K562 (cell line): ENCODE measurements around the gene CABP2. TPM values are rescaled to one million over a fixed set of nuclear protein-coding genes. Genes with fewer than 3 reads are reported as not detected.

Experiments used
- ATAC-seq: fragments of 200-7000 bp; cut with Tn5 transposase; 3 replicates; pipeline ENCODE4 v1.9.1; 2020; ENCODE audit warnings: moderate library complexity
- BruUV-seq: library from RNA; stranded (reverse); fragments of 400-500 nt; replicated peaks from 2 replicates; lab custom pipeline; 2021; lab: Mats Ljungman, UMichigan
- CTCF ChIA-PET: fragments of 300-600 bp; formaldehyde crosslinking; extraction: SDS; loops from one replicate; lab custom pipeline; 2021; ENCODE audit warnings: low intra/inter-chr PET ratio; lab: Yijun Ruan, JAX
- POLR2A ChIA-PET: fragments of 300-600, 350-650 bp; sonication (Branson Sonifier 250); formaldehyde crosslinking; extraction: SDS; loops from one replicate; lab custom pipeline; 2021; ENCODE audit warnings: antibody characterized with exemption, inconsistent platforms; lab: Yijun Ruan, JAX
- DNase-seq, 4 experiments: peaks; one replicate each; pipeline versions ENCODE4 v3.0.0 to v3.0.0-alpha.2; 2011 to 2018; ENCODE audit warnings: low spot score in 3 of 4, mixed read lengths in 3 of 4; ENCODE audit errors: extremely low read depth in 1 of 4
- FAIRE-seq: peaks from 2 replicates; lab custom pipeline; 2011; peaks lifted over from hg19 to GRCh38; lab: Jason Lieb, UNC
- H2AFZ ChIP-seq: 2 replicates; pipeline ENCODE4 v1.6.0; 2011; ENCODE audit warnings: low read depth, low read length, control low read depth, inconsistent platforms
- H3K27ac ChIP-seq: fragments of 200-600 bp; 3 replicates; pipeline ENCODE4 v1.8.0; 2011; ENCODE audit warnings: low read depth, mild to moderate bottlenecking, control low read depth, inconsistent platforms, low read length, moderate library complexity, mixed read lengths; ENCODE audit errors: extremely low read depth
- H3K27me3 ChIP-seq, 2 experiments: fragments of 300-600 bp in 1 of 2; 2 replicates in 1 of 2; 3 replicates in 1 of 2; pipeline versions ENCODE4 v1.6.0 to v1.8.0; 2011; ENCODE audit warnings: inconsistent platforms in 2 of 2, low read length in 2 of 2, mild to moderate bottlenecking in 1 of 2, mixed read lengths in 1 of 2, moderate library complexity in 1 of 2; ENCODE audit not compliant: control insufficient read depth in 2 of 2, insufficient read depth in 2 of 2
- H3K36me3 ChIP-seq: fragments of 300-600 bp; 3 replicates; pipeline ENCODE4 v1.8.0; 2011; ENCODE audit warnings: mild to moderate bottlenecking, low read length, inconsistent platforms; ENCODE audit not compliant: control insufficient read depth, insufficient read depth
- H3K4me1 ChIP-seq, 2 experiments: fragments of 200-600 bp in 1 of 2; replicated peaks in 1 of 2; 2 replicates in 1 of 2; 3 replicates in 1 of 2; pipeline versions ENCODE4 v1.5.1 to v1.8.0; 2011; ENCODE audit warnings: inconsistent platforms in 2 of 2, low read length in 2 of 2, mild to moderate bottlenecking in 1 of 2, mixed read lengths in 1 of 2, moderate library complexity in 1 of 2; ENCODE audit not compliant: control insufficient read depth in 2 of 2, insufficient read depth in 2 of 2
- H3K4me2 ChIP-seq: 2 replicates; pipeline ENCODE4 v1.6.1; 2011; ENCODE audit warnings: low read length, control low read depth, inconsistent platforms, mixed read lengths; ENCODE audit not compliant: insufficient read depth
- H3K4me3 ChIP-seq: fragments of 200-600 bp; sonication (generic), shearing (Covaris generic); 2 replicates; pipeline ENCODE4 v1.5.1; 2016; ENCODE audit warnings: control low read depth, inconsistent platforms
- H3K79me2 ChIP-seq: fragments of 200-600 bp; 3 replicates; pipeline ENCODE4 v1.8.0; 2011; ENCODE audit warnings: low read length, inconsistent platforms; ENCODE audit not compliant: control insufficient read depth, insufficient read depth
- H3K9ac ChIP-seq, 2 experiments: 2 replicates each; pipeline versions ENCODE4 v1.6.0 to v1.6.1; 2011; ENCODE audit warnings: low read depth in 2 of 2, low read length in 2 of 2, control low read depth in 1 of 2, inconsistent platforms in 1 of 2, mild to moderate bottlenecking in 1 of 2, mixed read lengths in 1 of 2; ENCODE audit not compliant: insufficient read depth in 1 of 2
- H3K9me1 ChIP-seq: one replicate; pipeline ENCODE4 v1.6.0; 2011; ENCODE audit warnings: inconsistent platforms, mild to moderate bottlenecking, low read length, moderate library complexity; ENCODE audit not compliant: control insufficient read depth, insufficient read depth
- H3K9me3 ChIP-seq: replicated peaks from 2 replicates; pipeline ENCODE4 v1.5.1; 2011; ENCODE audit warnings: low read depth, low read length, inconsistent platforms; ENCODE audit not compliant: control insufficient read depth, insufficient read depth
- H4K20me1 ChIP-seq: replicated peaks from 2 replicates; pipeline ENCODE4 v1.6.1; 2011; ENCODE audit warnings: low read length, inconsistent platforms, mixed read lengths; ENCODE audit not compliant: control insufficient read depth, insufficient read depth
- DNMT1 ChIP-seq: fragments of 450-650 bp; IDR thresholded peaks from 2 replicates; pipeline ENCODE4 v1.6.1; 2016; ENCODE audit warnings: antibody characterized with exemption, mild to moderate bottlenecking
- ETV5 ChIP-seq: sonication (generic); formaldehyde crosslinking; IDR thresholded peaks from 2 replicates; pipeline ENCODE4 v1.4.0; 2020; ENCODE audit warnings: low read depth, mild to moderate bottlenecking, missing genetic modification reagents
- HLTF ChIP-seq: fragments of 450-650 bp; IDR thresholded peaks from 2 replicates; pipeline ENCODE4 v1.6.1; 2016
- ILF3 ChIP-seq: fragments of 450-650 bp; IDR thresholded peaks from 2 replicates; pipeline ENCODE4 v1.6.1; 2018; ENCODE audit warnings: antibody characterized with exemption, mild to moderate bottlenecking, moderate library complexity, borderline replicate concordance
- KAT8 ChIP-seq: fragments of 450-650 bp; IDR thresholded peaks from 2 replicates; pipeline ENCODE4 v1.6.1; 2016; ENCODE audit warnings: low read depth, mild to moderate bottlenecking
- MCM3 ChIP-seq: fragments of 450-650 bp; IDR thresholded peaks from 2 replicates; pipeline ENCODE4 v1.6.1; 2016
- NCOR1 ChIP-seq: fragments of 450-650 bp; IDR thresholded peaks from 2 replicates; pipeline ENCODE4 v1.6.1; 2016; ENCODE audit warnings: mild to moderate bottlenecking, moderate library complexity
- NFYB ChIP-seq: IDR thresholded peaks from 2 replicates; pipeline ENCODE4 v1.6.1; 2011; ENCODE audit warnings: mild to moderate bottlenecking, moderate library complexity; ENCODE audit not compliant: insufficient read length; ENCODE audit errors: extremely low read depth
- NR1H2 ChIP-seq: sonication (generic); formaldehyde crosslinking; IDR thresholded peaks from 2 replicates; pipeline ENCODE4 v1.4.0; 2020; ENCODE audit warnings: mild to moderate bottlenecking, missing genetic modification reagents
- SIX5 ChIP-seq, 2 experiments: IDR thresholded peaks; 2 replicates each; pipeline ENCODE4 v1.6.1; 2011; ENCODE audit warnings: low read length in 2 of 2, borderline replicate concordance in 1 of 2, low read depth in 1 of 2, mild to moderate bottlenecking in 1 of 2, moderate library complexity in 1 of 2; ENCODE audit not compliant: insufficient read depth in 1 of 2
- SMARCA4 ChIP-seq: fragments of 450-650 bp; IDR thresholded peaks from 2 replicates; pipeline ENCODE4 v1.6.1; 2016
- SNIP1 ChIP-seq: fragments of 450-650 bp; IDR thresholded peaks from 2 replicates; pipeline ENCODE4 v1.7.1; 2017; ENCODE audit warnings: low read depth, mild to moderate bottlenecking
- ZC3H8 ChIP-seq: fragments of 450-650 bp; IDR thresholded peaks from 2 replicates; pipeline ENCODE4 v1.6.1; 2017
- ZEB2 ChIP-seq: fragments of 450-650 bp; IDR thresholded peaks from 2 replicates; pipeline ENCODE4 v1.6.1; 2016
- ZFP36 ChIP-seq: fragments of 150-350 bp; IDR thresholded peaks from 2 replicates; pipeline ENCODE4 v1.6.1; 2018; ENCODE audit warnings: low read length, low read depth; ENCODE audit not compliant: partially characterized antibody
- ZNF408 ChIP-seq: fragments of 250-450 bp; sonication (Bioruptor Pico); IDR thresholded peaks from 2 replicates; pipeline ENCODE4 v1.4.0; 2020; ENCODE audit warnings: low read depth, mild to moderate bottlenecking, moderate library complexity
- ZNF644 ChIP-seq: fragments of 200-800 bp; sonication (Bioruptor generic); IDR thresholded peaks from 2 replicates; pipeline ENCODE4 v1.6.1; 2016; ENCODE audit warnings: low read depth, missing genetic modification characterization, missing compliant biosample characterization
- WGBS: fragments of 100-300 bp; shearing (Covaris generic); methylation state at CpG from one replicate; pipeline ENCODE4 v1.1.6; 2016; ENCODE audit warnings: low coverage, mixed read lengths; ENCODE audit not compliant: insufficient coverage; ENCODE audit errors: missing lambda C conversion rate; 5-methylcytosine and 5-hydroxymethylcytosine counted together
- in situ Hi-C: fragments of 300-500 bp; cut with MboI; formaldehyde crosslinking; loops from 4 replicates; pipeline ENCODE4 v1.15.0; 2018; ENCODE audit warnings: inconsistent platforms, mixed read lengths
- intact Hi-C: fragments of 100-400 bp; cut with micrococcal nuclease; formaldehyde crosslinking; loops from 2 replicates; pipeline ENCODE4 v1.14.2; 2022
- polyA plus RNA-seq, 8 experiments: library from polyadenylated mRNA; depleted of rRNA in 4 of 8; stranded (reverse) in 5 of 8; unstranded in 3 of 8; fragments of >200 nt; fragmentation: Nextera tagmentation in 2 of 8; fragmentation: Illumina TruSeq in 1 of 8; extraction: Ambion mirVana in 2 of 8; extraction: Trizol in 1 of 8; gene quantifications; 2 replicates each; pipeline versions ENCODE4 v1.2.1 to v1.2.3, GENCODE V29; 2011 to 2014; ENCODE audit warnings: inconsistent platforms in 1 of 8, missing spikeins in 1 of 8
- total RNA-seq, 7 experiments: library from RNA; depleted of rRNA in 6 of 7; stranded (reverse); fragments of >200 nt in 6 of 7; fragmentation: Illumina TruSeq in 2 of 7; extraction: Trizol in 2 of 7; gene quantifications; 2 replicates each; pipeline versions ENCODE4 v1.2.1 to v1.2.3, GENCODE V29; 2011 to 2021; ENCODE audit warnings: low replicate concordance in 1 of 7
- TF ChIP-seq, protein P1 (sequence below), 3 experiments: IDR thresholded peaks in 2 of 3; conservative IDR thresholded peaks in 1 of 3; 2 replicates each; pipeline ENCODE4 v1.5.1; 2011 to 2012; ENCODE audit warnings: low read length in 3 of 3, mild to moderate bottlenecking in 3 of 3, control low read depth in 2 of 3, improper control_type of control experiment in 1 of 3, inconsistent platforms in 1 of 3, low read depth in 1 of 3, mixed read lengths in 1 of 3, moderate library complexity in 1 of 3; ENCODE audit not compliant: insufficient read depth in 2 of 3
- TF ChIP-seq, protein P2 (sequence below): sonication (generic); formaldehyde crosslinking; IDR thresholded peaks from 2 replicates; pipeline ENCODE4 v1.8.0; 2022; ENCODE audit warnings: mild to moderate bottlenecking, low read depth, missing genetic modification reagents
- TF ChIP-seq, protein P3 (sequence below), 2 experiments: fragments of 450-650 bp; IDR thresholded peaks; 2 replicates each; pipeline ENCODE4 v1.6.1; 2016

CABP2 gene
- total and polyA plus RNA-seq, 9 of the 15 experiments (the other 6 are each of a cell fraction or from before 2014, with no cell fraction given): not detected

DNA sequence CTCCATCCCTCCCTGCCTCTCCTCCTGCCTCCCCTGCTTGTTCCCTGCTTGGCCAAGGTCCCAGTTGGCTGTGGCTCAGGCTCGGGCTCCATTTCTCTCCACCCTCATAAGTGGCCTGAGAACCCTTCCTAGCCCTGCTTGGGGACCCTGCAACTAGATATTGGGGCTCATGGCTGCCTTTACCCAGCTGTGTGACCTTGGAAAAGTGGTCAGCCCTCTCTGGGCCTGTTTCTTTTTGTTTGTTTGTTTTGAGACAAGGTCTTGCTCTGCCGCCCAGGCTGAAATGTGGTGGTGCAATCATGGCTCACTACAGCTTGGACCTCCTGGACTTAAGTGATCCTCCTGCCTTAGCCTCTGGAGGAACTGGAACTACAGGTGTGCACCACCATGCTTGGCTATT, 20.3 kb upstream of the CABP2 start (continued):
- TF ChIP-seq SIX5 (IDR thresholded peaks at IDR 0.05; ENCODE audit: borderline replicate concordance in 1 of 2, insufficient read depth in 1 of 2, low read depth in 1 of 2, low read length in 2 of 2) (no peak), ZFP36 (peak; percentile 68), ZEB2 (no peak), ILF3 (no peak), KAT8 (no peak)
- TF ChIP-seq, protein P1, sequence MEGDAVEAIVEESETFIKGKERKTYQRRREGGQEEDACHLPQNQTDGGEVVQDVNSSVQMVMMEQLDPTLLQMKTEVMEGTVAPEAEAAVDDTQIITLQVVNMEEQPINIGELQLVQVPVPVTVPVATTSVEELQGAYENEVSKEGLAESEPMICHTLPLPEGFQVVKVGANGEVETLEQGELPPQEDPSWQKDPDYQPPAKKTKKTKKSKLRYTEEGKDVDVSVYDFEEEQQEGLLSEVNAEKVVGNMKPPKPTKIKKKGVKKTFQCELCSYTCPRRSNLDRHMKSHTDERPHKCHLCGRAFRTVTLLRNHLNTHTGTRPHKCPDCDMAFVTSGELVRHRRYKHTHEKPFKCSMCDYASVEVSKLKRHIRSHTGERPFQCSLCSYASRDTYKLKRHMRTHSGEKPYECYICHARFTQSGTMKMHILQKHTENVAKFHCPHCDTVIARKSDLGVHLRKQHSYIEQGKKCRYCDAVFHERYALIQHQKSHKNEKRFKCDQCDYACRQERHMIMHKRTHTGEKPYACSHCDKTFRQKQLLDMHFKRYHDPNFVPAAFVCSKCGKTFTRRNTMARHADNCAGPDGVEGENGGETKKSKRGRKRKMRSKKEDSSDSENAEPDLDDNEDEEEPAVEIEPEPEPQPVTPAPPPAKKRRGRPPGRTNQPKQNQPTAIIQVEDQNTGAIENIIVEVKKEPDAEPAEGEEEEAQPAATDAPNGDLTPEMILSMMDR (IDR thresholded peaks at IDR 0.05 in 2 of 3, conservative IDR thresholded peaks at IDR 0.05 in 1 of 3; ENCODE audit: insufficient read depth in 2 of 3, low read depth in 1 of 3, low read length in 3 of 3): no peak

DNA sequence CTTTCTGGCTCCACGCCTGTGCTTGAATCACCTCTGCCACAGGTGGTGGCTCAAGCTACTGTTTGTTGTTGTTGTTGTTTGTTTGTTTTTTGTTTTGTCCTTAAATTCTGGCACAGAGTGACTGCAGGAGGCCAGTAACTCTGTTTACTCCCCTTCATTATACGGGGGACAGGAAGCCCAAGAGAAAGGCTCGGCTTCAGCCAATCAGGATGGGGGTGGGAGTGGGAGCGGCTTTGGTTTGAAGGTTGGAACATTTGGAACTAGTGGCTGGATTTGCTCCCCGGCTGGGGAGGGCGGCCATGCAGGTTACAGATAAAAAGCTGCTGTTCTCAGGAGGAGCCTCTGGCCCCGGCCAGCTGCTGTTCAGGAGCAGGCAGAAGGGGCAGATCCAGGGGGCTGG, 19.7 kb upstream of the CABP2 start:
- no peak overlapping the region for H3K4me3 ChIP-seq
- H3K27ac ChIP-seq: no peak overlapping the region
- H3K36me3 ChIP-seq: no peaks in the 10 kb centered on the region
- ChIA-PET CTCF (no interaction called here), POLR2A (interaction anchor here (0.7 to 1.3 kb wide), 2 partner anchors 29 to 663 kb away, joined by 3 read pairs; no protein-coding TSS in a partner anchor)
- no peaks in the 10 kb centered on the region for H4K20me1 ChIP-seq
- H3K27me3 ChIP-seq: no peaks in the 10 kb centered on the region
- 44% methylated on average over 6 of the region's 7 CpGs for WGBS
- peaks cover 11 to 18% of the 10 kb centered on the region in 2 experiments; a peak in 4 of 5 replicates for H3K4me1 ChIP-seq
- peak in 2 of 4 experiments; percentile 11 to 16 for DNase-seq
- BruUV-seq: no TSS peak
- peak overlapping the region; percentile 65; the same call in 1 of the 2 replicates for H2AFZ ChIP-seq
- no peak for ATAC-seq
- H3K9me3 ChIP-seq: no peaks in the 10 kb centered on the region
- intact Hi-C loops (no loop called here), in situ Hi-C loops (loop anchor here (25.0 kb wide), 1 partner anchor 1144 kb away; the partner anchor contains the start of gene GAL)
- H3K9ac ChIP-seq: peak overlapping the region in 1 of 2 experiments; percentile 30; a peak in 1 of 4 replicates
- H3K4me2 ChIP-seq: no peak overlapping the region
- no peaks in the 10 kb centered on the region for H3K9me1 ChIP-seq
- FAIRE-seq: no peak
- H3K79me2 ChIP-seq: no peaks in the 10 kb centered on the region
- no peak for TF ChIP-seq NR1H2 (CRISPR knock-in tag)
- TF ChIP-seq, protein P2, sequence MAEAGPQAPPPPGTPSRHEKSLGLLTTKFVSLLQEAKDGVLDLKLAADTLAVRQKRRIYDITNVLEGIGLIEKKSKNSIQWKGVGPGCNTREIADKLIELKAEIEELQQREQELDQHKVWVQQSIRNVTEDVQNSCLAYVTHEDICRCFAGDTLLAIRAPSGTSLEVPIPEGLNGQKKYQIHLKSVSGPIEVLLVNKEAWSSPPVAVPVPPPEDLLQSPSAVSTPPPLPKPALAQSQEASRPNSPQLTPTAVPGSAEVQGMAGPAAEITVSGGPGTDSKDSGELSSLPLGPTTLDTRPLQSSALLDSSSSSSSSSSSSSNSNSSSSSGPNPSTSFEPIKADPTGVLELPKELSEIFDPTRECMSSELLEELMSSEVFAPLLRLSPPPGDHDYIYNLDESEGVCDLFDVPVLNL: no peak
- no peak for TF ChIP-seq SNIP1
- TF ChIP-seq NFYB: no peak
- TF ChIP-seq MCM3: no peak
- TF ChIP-seq SMARCA4: no peak
- TF ChIP-seq, protein P3, sequence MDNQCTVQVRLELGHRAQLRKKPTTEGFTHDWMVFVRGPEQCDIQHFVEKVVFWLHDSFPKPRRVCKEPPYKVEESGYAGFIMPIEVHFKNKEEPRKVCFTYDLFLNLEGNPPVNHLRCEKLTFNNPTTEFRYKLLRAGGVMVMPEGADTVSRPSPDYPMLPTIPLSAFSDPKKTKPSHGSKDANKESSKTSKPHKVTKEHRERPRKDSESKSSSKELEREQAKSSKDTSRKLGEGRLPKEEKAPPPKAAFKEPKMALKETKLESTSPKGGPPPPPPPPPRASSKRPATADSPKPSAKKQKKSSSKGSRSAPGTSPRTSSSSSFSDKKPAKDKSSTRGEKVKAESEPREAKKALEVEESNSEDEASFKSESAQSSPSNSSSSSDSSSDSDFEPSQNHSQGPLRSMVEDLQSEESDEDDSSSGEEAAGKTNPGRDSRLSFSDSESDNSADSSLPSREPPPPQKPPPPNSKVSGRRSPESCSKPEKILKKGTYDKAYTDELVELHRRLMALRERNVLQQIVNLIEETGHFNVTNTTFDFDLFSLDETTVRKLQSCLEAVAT (IDR thresholded peaks at IDR 0.05): no peak
- no peak for TF ChIP-seq HLTF
- no peak for TF ChIP-seq DNMT1
- TF ChIP-seq ZNF644 (tag): no peak
- no peak for TF ChIP-seq NCOR1
- no peak for TF ChIP-seq ZC3H8
- TF ChIP-seq ETV5 (CRISPR knock-in tag): no peak
- TF ChIP-seq ZNF408: no peak
